Measurements from ENCODE around the gene EXOC2.
A peak's percentile ranks its signal among the peaks of the same experiment; 100 is the strongest.

Gene EXOC2

GRCh38 chr6:455835-456234 lies 237.1 kb downstream of the EXOC2 start:
- H3K4me3 ChIP-seq (ENCODE audit: low read length in 2 of 2), result no peak overlapping the region
- WGBS, 2 donors (ENCODE audit: extremely low coverage in 2 of 2, insufficient read length in 2 of 2, insufficient replicate concordance in 1 of 2), result no CpG with 5 or more reads among the region's 8 CpGs
- H2AK5ac ChIP-seq (ENCODE audit: low read depth, low read length), result peak overlapping the region; percentile 32

GRCh38 chr6:455006-455585 lies 237.8 kb downstream of the EXOC2 start:
- no peak for DNase-seq (ENCODE audit: low spot score)

More at GRCh38 chr6:455835-456234, 237.1 kb downstream of the EXOC2 start:
- Histone ChIP-seq H2BK120ac (ENCODE audit: low read depth, low read length) (peak overlapping the region; percentile 82), H3K14ac (ENCODE audit: low read length) (no peak overlapping the region), H2BK5ac (ENCODE audit: low read length) (no peak overlapping the region), H3K9me3 (replicated peaks in 1 of 2; ENCODE audit: control insufficient read depth in 2 of 2, insufficient read depth in 1 of 2, low read depth in 1 of 2, low read length in 2 of 2) (no peaks in the 10 kb centered on the region), H3K36me3 (replicated peaks in 1 of 2; ENCODE audit: control insufficient read depth in 2 of 2, insufficient read depth in 2 of 2, low read length in 2 of 2) (no peaks in the 10 kb centered on the region), H3K27ac (replicated peaks; ENCODE audit: low read length) (no peak overlapping the region), H3K18ac (ENCODE audit: low read length) (no peak overlapping the region), H2BK15ac (ENCODE audit: low read length) (no peak overlapping the region), H3K4me2 (ENCODE audit: insufficient read depth, low read length, poor library complexity, severe bottlenecking) (no peak overlapping the region), H4K91ac (ENCODE audit: low read depth, low read length, poor library complexity) (no peak overlapping the region), H3K9ac (ENCODE audit: low read depth, low read length, poor library complexity) (no peak overlapping the region), H3K4ac (ENCODE audit: low read length) (no peak overlapping the region), H4K8ac (ENCODE audit: low read depth, low read length) (no peak overlapping the region), H3K27me3 (ENCODE audit: control insufficient read depth in 3 of 3, insufficient read depth in 3 of 3, low read depth in 1 of 3, low read length in 3 of 3) (peaks cover 0 to 4% (median 0%) of the 10 kb centered on the region in 3 experiments), H2BK12ac (ENCODE audit: low read length) (no peak overlapping the region), H3K4me1 (ENCODE audit: control insufficient read depth in 2 of 2, insufficient read depth in 1 of 2, low read depth in 1 of 2, low read length in 2 of 2) (no peaks in the 10 kb centered on the region), H3K23ac (ENCODE audit: low read depth, low read length, poor library complexity) (no peak overlapping the region), H3K79me1 (ENCODE audit: low read depth, low read length) (no peaks in the 10 kb centered on the region), H2AFZ (ENCODE audit: low read length) (no peak overlapping the region)
- no peak for DNase-seq (ENCODE audit: low spot score)

GRCh38 chr6:454148-454991 lies 238.6 kb downstream of the EXOC2 start:
- no peak overlapping the region for H4K91ac ChIP-seq (ENCODE audit: low read depth, low read length, poor library complexity)
- H3K9me3 ChIP-seq (replicated peaks in 1 of 2; ENCODE audit: control insufficient read depth in 2 of 2, insufficient read depth in 1 of 2, low read depth in 1 of 2, low read length in 2 of 2), result no peaks in the 10 kb centered on the region
- H3K4me3 ChIP-seq (ENCODE audit: low read length in 2 of 2), result no peak overlapping the region
- no peak overlapping the region for H3K9ac ChIP-seq (ENCODE audit: low read depth, low read length, poor library complexity)
- no peak overlapping the region for H2AK5ac ChIP-seq (ENCODE audit: low read depth, low read length)
- H3K4me2 ChIP-seq (ENCODE audit: insufficient read depth, low read length, poor library complexity, severe bottlenecking), result no peak overlapping the region
- no peak overlapping the region for H3K23ac ChIP-seq (ENCODE audit: low read depth, low read length, poor library complexity)
- H2BK120ac ChIP-seq (ENCODE audit: low read depth, low read length), result no peak overlapping the region
- no peak overlapping the region for H3K18ac ChIP-seq (ENCODE audit: low read length)
- H2BK5ac ChIP-seq (ENCODE audit: low read length), result no peak overlapping the region
- H2BK12ac ChIP-seq (ENCODE audit: low read length), result no peak overlapping the region
- DNase-seq (ENCODE audit: low spot score), result no peak
- H2BK15ac ChIP-seq (ENCODE audit: low read length), result no peak overlapping the region
- WGBS, 2 donors (ENCODE audit: extremely low coverage in 2 of 2, insufficient read length in 2 of 2, insufficient replicate concordance in 1 of 2), result no CpG with 5 or more reads among the region's 5 CpGs
- no peaks in the 10 kb centered on the region for H3K36me3 ChIP-seq (replicated peaks in 1 of 2; ENCODE audit: control insufficient read depth in 2 of 2, insufficient read depth in 2 of 2, low read length in 2 of 2)
- no peak overlapping the region for H3K4ac ChIP-seq (ENCODE audit: low read length)
- H3K14ac ChIP-seq (ENCODE audit: low read length), result no peak overlapping the region
- peaks cover 0 to 4% (median 0%) of the 10 kb centered on the region in 3 experiments for H3K27me3 ChIP-seq (ENCODE audit: control insufficient read depth in 3 of 3, insufficient read depth in 3 of 3, low read depth in 1 of 3, low read length in 3 of 3)
- H3K4me1 ChIP-seq (ENCODE audit: control insufficient read depth in 2 of 2, insufficient read depth in 1 of 2, low read depth in 1 of 2, low read length in 2 of 2), result no peaks in the 10 kb centered on the region
- H4K8ac ChIP-seq (ENCODE audit: low read depth, low read length), result no peak overlapping the region
- no peaks in the 10 kb centered on the region for H3K79me1 ChIP-seq (ENCODE audit: low read depth, low read length)
- no peak overlapping the region for H2AFZ ChIP-seq (ENCODE audit: low read length)
- no peak overlapping the region for H3K27ac ChIP-seq (replicated peaks; ENCODE audit: low read length)

More at GRCh38 chr6:455006-455585, 237.8 kb downstream of the EXOC2 start:
- Histone ChIP-seq H3K4me2 (ENCODE audit: insufficient read depth, low read length, poor library complexity, severe bottlenecking) (no peak overlapping the region), H2BK5ac (ENCODE audit: low read length) (no peak overlapping the region), H2BK15ac (ENCODE audit: low read length) (no peak overlapping the region), H3K27me3 (ENCODE audit: control insufficient read depth in 3 of 3, insufficient read depth in 3 of 3, low read depth in 1 of 3, low read length in 3 of 3) (peaks cover 0 to 4% (median 0%) of the 10 kb centered on the region in 3 experiments), H3K23ac (ENCODE audit: low read depth, low read length, poor library complexity) (no peak overlapping the region), H3K36me3 (replicated peaks in 1 of 2; ENCODE audit: control insufficient read depth in 2 of 2, insufficient read depth in 2 of 2, low read length in 2 of 2) (no peaks in the 10 kb centered on the region), H3K9ac (ENCODE audit: low read depth, low read length, poor library complexity) (no peak overlapping the region), H2AFZ (ENCODE audit: low read length) (no peak overlapping the region), H4K91ac (ENCODE audit: low read depth, low read length, poor library complexity) (no peak overlapping the region), H2BK120ac (ENCODE audit: low read depth, low read length) (no peak overlapping the region), H3K79me1 (ENCODE audit: low read depth, low read length) (no peaks in the 10 kb centered on the region), H3K18ac (ENCODE audit: low read length) (no peak overlapping the region), H3K27ac (replicated peaks; ENCODE audit: low read length) (no peak overlapping the region), H3K9me3 (replicated peaks in 1 of 2; ENCODE audit: control insufficient read depth in 2 of 2, insufficient read depth in 1 of 2, low read depth in 1 of 2, low read length in 2 of 2) (no peaks in the 10 kb centered on the region), H2AK5ac (ENCODE audit: low read depth, low read length) (no peak overlapping the region), H3K14ac (ENCODE audit: low read length) (no peak overlapping the region), H3K4me1 (ENCODE audit: control insufficient read depth in 2 of 2, insufficient read depth in 1 of 2, low read depth in 1 of 2, low read length in 2 of 2) (no peaks in the 10 kb centered on the region), H4K8ac (ENCODE audit: low read depth, low read length) (no peak overlapping the region), H3K4me3 (ENCODE audit: low read length in 2 of 2) (no peak overlapping the region), H3K4ac (ENCODE audit: low read length) (no peak overlapping the region), H2BK12ac (ENCODE audit: low read length) (no peak overlapping the region)
- no CpG with 5 or more reads among the region's 11 CpGs for WGBS, 2 donors (ENCODE audit: extremely low coverage in 2 of 2, insufficient read length in 2 of 2, insufficient replicate concordance in 1 of 2)

GRCh38 chr6:453152-453551 lies 239.8 kb downstream of the EXOC2 start:
- no peaks in the 10 kb centered on the region for H3K4me1 ChIP-seq (ENCODE audit: control insufficient read depth in 2 of 2, insufficient read depth in 1 of 2, low read depth in 1 of 2, low read length in 2 of 2)
- H3K14ac ChIP-seq (ENCODE audit: low read length), result no peak overlapping the region
- H2BK15ac ChIP-seq (ENCODE audit: low read length), result no peak overlapping the region
- no peak overlapping the region for H3K4me2 ChIP-seq (ENCODE audit: insufficient read depth, low read length, poor library complexity, severe bottlenecking)
- H3K4me3 ChIP-seq (ENCODE audit: low read length in 2 of 2), result no peak overlapping the region
- H3K27ac ChIP-seq (replicated peaks; ENCODE audit: low read length), result no peak overlapping the region
- H2AFZ ChIP-seq (ENCODE audit: low read length), result no peak overlapping the region
- peaks cover 0 to 3% of the 10 kb centered on the region in 2 donors for H3K9me3 ChIP-seq (replicated peaks in 1 of 2; ENCODE audit: control insufficient read depth in 2 of 2, insufficient read depth in 1 of 2, low read depth in 1 of 2, low read length in 2 of 2)
- no peak overlapping the region for H4K91ac ChIP-seq (ENCODE audit: low read depth, low read length, poor library complexity)
- WGBS, 2 donors (ENCODE audit: extremely low coverage in 2 of 2, insufficient read length in 2 of 2, insufficient replicate concordance in 1 of 2), result no CpG with 5 or more reads among the region's 13 CpGs
- no peak overlapping the region for H3K23ac ChIP-seq (ENCODE audit: low read depth, low read length, poor library complexity)
- H3K18ac ChIP-seq (ENCODE audit: low read length), result no peak overlapping the region
- H3K27me3 ChIP-seq (ENCODE audit: control insufficient read depth in 3 of 3, insufficient read depth in 3 of 3, low read depth in 1 of 3, low read length in 3 of 3), result peaks cover 0 to 4% (median 0%) of the 10 kb centered on the region in 3 experiments
- H2BK120ac ChIP-seq (ENCODE audit: low read depth, low read length), result no peak overlapping the region
- H2BK12ac ChIP-seq (ENCODE audit: low read length), result no peak overlapping the region
- no peak overlapping the region for H3K4ac ChIP-seq (ENCODE audit: low read length)
- no peak for DNase-seq (ENCODE audit: low spot score)
- H3K9ac ChIP-seq (ENCODE audit: low read depth, low read length, poor library complexity), result no peak overlapping the region
- H3K79me1 ChIP-seq (ENCODE audit: low read depth, low read length), result no peaks in the 10 kb centered on the region
- no peak overlapping the region for H2AK5ac ChIP-seq (ENCODE audit: low read depth, low read length)
- no peaks in the 10 kb centered on the region for H3K36me3 ChIP-seq (replicated peaks in 1 of 2; ENCODE audit: control insufficient read depth in 2 of 2, insufficient read depth in 2 of 2, low read length in 2 of 2)
- no peak overlapping the region for H2BK5ac ChIP-seq (ENCODE audit: low read length)
- H4K8ac ChIP-seq (ENCODE audit: low read depth, low read length), result no peak overlapping the region
